GM12878 (cell line): ENCODE measurements around the gene HRH2. TPM values are rescaled to one million over a fixed set of nuclear protein-coding genes. Genes with fewer than 3 reads are reported as not detected.

Source experiments
- ATAC-seq: fragments of 200-7000 bp; cut with Tn5 transposase; 3 replicates; pipeline ENCODE4 v1.9.1; 2020; ENCODE audit warnings: mild to moderate bottlenecking, moderate library complexity
- BruUV-seq: library from RNA; stranded (reverse); fragments of 400-500 nt; replicated peaks from 2 replicates; lab custom pipeline; 2021; lab: Mats Ljungman, UMichigan
- CTCF ChIA-PET: fragments of 300-600 bp; sonication (Branson Sonifier 250); formaldehyde crosslinking; extraction: SDS; loops from one replicate; lab custom pipeline; 2021; ENCODE audit warnings: inconsistent platforms; lab: Yijun Ruan, JAX
- POLR2A ChIA-PET: fragments of 350-600 bp; formaldehyde crosslinking; extraction: SDS; loops from one replicate; lab custom pipeline; 2021; ENCODE audit warnings: inconsistent platforms; lab: Charles Lee
- RAD21 ChIA-PET: fragments of 300-600 bp; sonication (Branson Sonifier 250); formaldehyde crosslinking; loops from one replicate; lab custom pipeline; 2023; ENCODE audit warnings: antibody characterized with exemption; ENCODE audit not compliant: unreplicated experiment; lab: Charles Lee
- SMC1A ChIA-PET: fragments of 300-600 bp; sonication (Branson Sonifier 250); formaldehyde crosslinking; loops from one replicate; lab custom pipeline; 2023; ENCODE audit not compliant: unreplicated experiment, uncharacterized antibody; lab: Charles Lee
- DNase-seq: peaks from one replicate; pipeline ENCODE4 v3.0.0-alpha.2; 2011; ENCODE audit warnings: low read depth, low spot score
- FAIRE-seq: peaks from 3 replicates; lab custom pipeline; 2011; peaks lifted over from hg19 to GRCh38; lab: Jason Lieb, UNC
- H2AFZ ChIP-seq: 2 replicates; pipeline ENCODE4 v1.6.0; 2011; ENCODE audit warnings: low read depth, low read length, control low read depth; ENCODE audit not compliant: control insufficient read depth
- H3K27ac ChIP-seq: 2 replicates; pipeline ENCODE4 v1.5.1; 2011; ENCODE audit warnings: control low read depth; ENCODE audit not compliant: control insufficient read depth, insufficient read depth
- H3K27me3 ChIP-seq, 2 experiments: replicated peaks in 1 of 2; 2 replicates each; pipeline versions ENCODE4 v1.6.0 to v1.6.1; 2011; ENCODE audit warnings: low read length in 1 of 2; ENCODE audit not compliant: control insufficient read depth in 2 of 2, insufficient read depth in 2 of 2
- H3K36me3 ChIP-seq, 2 experiments: 2 replicates each; pipeline ENCODE4 v1.5.1; 2011; ENCODE audit warnings: low read length in 1 of 2; ENCODE audit not compliant: control insufficient read depth in 2 of 2, insufficient read depth in 2 of 2
- H3K4me1 ChIP-seq: 2 replicates; pipeline ENCODE4 v1.6.1; 2011; ENCODE audit warnings: mild to moderate bottlenecking, low read length, moderate library complexity, mixed read lengths; ENCODE audit not compliant: control insufficient read depth, insufficient read depth
- H3K4me2 ChIP-seq: 2 replicates; pipeline ENCODE4 v1.6.0; 2011; ENCODE audit warnings: control low read depth; ENCODE audit not compliant: control insufficient read depth, insufficient read depth
- H3K4me3 ChIP-seq: fragments of 200-600 bp; sonication (generic); 2 replicates; pipeline ENCODE4 v1.5.1; 2016
- H3K79me2 ChIP-seq: 2 replicates; pipeline ENCODE4 v1.6.0; 2011; ENCODE audit warnings: low read length; ENCODE audit not compliant: control insufficient read depth, insufficient read depth
- H3K9ac ChIP-seq: 2 replicates; pipeline ENCODE4 v1.8.0; 2011; ENCODE audit warnings: low read length, control low read depth, mixed read lengths; ENCODE audit not compliant: control insufficient read depth, insufficient read depth
- H3K9me3 ChIP-seq: replicated peaks from 3 replicates; pipeline ENCODE4 v1.5.1; 2011; ENCODE audit warnings: mild to moderate bottlenecking, low read length; ENCODE audit not compliant: control insufficient read depth, insufficient read depth
- H4K20me1 ChIP-seq: 2 replicates; pipeline ENCODE4 v1.6.0; 2011; ENCODE audit not compliant: control insufficient read depth, insufficient read depth
- ATF3 ChIP-seq: IDR thresholded peaks from 2 replicates; pipeline ENCODE4 v1.6.1; 2011; ENCODE audit warnings: low read depth, mild to moderate bottlenecking, low read length, moderate library complexity, borderline replicate concordance; ENCODE audit errors: extremely low read depth
- CHD1 ChIP-seq: IDR thresholded peaks from 2 replicates; pipeline ENCODE4 v1.6.1; 2012; ENCODE audit warnings: low read depth, low read length, improper control_type of control experiment
- JUNB ChIP-seq: IDR thresholded peaks from 2 replicates; pipeline ENCODE4 v1.6.1; 2016; ENCODE audit warnings: antibody characterized with exemption, mild to moderate bottlenecking
- MLLT1 ChIP-seq: fragments of 450-650 bp; IDR thresholded peaks from 2 replicates; pipeline ENCODE4 v1.6.1; 2016; ENCODE audit warnings: mild to moderate bottlenecking
- NFIC ChIP-seq: IDR thresholded peaks from 2 replicates; pipeline ENCODE4 v1.6.1; 2012; ENCODE audit warnings: low read depth, mild to moderate bottlenecking, inconsistent platforms, low read length, moderate library complexity
- NFYB ChIP-seq: IDR thresholded peaks from 2 replicates; pipeline ENCODE4 v1.6.1; 2011; ENCODE audit warnings: low read depth, mild to moderate bottlenecking, low read length, improper control_type of control experiment, moderate library complexity; ENCODE audit not compliant: insufficient read depth
- NR2C2 ChIP-seq: IDR thresholded peaks from 2 replicates; pipeline ENCODE4 v1.6.1; 2011; ENCODE audit warnings: borderline replicate concordance, low read depth; ENCODE audit not compliant: control insufficient read depth, insufficient read length
- POLR2AphosphoS5 ChIP-seq: IDR thresholded peaks from 2 replicates; pipeline ENCODE4 v1.6.1; 2011; ENCODE audit warnings: mild to moderate bottlenecking, low read length, inconsistent platforms
- RAD21 ChIP-seq: IDR thresholded peaks from 2 replicates; pipeline ENCODE4 v1.6.1; 2011; ENCODE audit warnings: mild to moderate bottlenecking, low read depth, low read length, moderate library complexity; ENCODE audit not compliant: insufficient read depth
- RELA ChIP-seq: fragments of 450-650 bp; IDR thresholded peaks from 2 replicates; pipeline ENCODE4 v1.8.0; 2014; ENCODE audit warnings: borderline replicate concordance; ENCODE audit not compliant: partially characterized antibody
- SPI1 ChIP-seq: IDR thresholded peaks from 2 replicates; pipeline ENCODE4 v1.6.1; 2011; ENCODE audit warnings: low read depth, mild to moderate bottlenecking, low read length, moderate library complexity, borderline replicate concordance; ENCODE audit not compliant: insufficient read depth
- SRF ChIP-seq, 2 experiments: IDR thresholded peaks; 2 replicates each; pipeline ENCODE4 v1.6.1; 2011; ENCODE audit warnings: low read depth in 2 of 2, low read length in 2 of 2, mild to moderate bottlenecking in 1 of 2, moderate library complexity in 1 of 2
- TAF1 ChIP-seq: IDR thresholded peaks from 2 replicates; pipeline ENCODE4 v1.6.1; 2011; ENCODE audit warnings: mild to moderate bottlenecking, low read depth, low read length, borderline replicate concordance
- TCF7 ChIP-seq: IDR thresholded peaks from 2 replicates; pipeline ENCODE4 v1.6.1; 2014; ENCODE audit warnings: antibody characterized with exemption, borderline replicate concordance
- YY1 ChIP-seq: IDR thresholded peaks from 2 replicates; pipeline ENCODE4 v1.6.1; 2011; ENCODE audit warnings: low read depth, mild to moderate bottlenecking, low read length
- ZBTB11 ChIP-seq: fragments of 450-650 bp; formaldehyde crosslinking; IDR thresholded peaks from 2 replicates; pipeline ENCODE4 v1.5.0; 2022; ENCODE audit warnings: mild to moderate bottlenecking, missing genetic modification characterization
- WGBS: methylation state at CpG from one replicate; pipeline ENCODE4 v1.1.6; 2016; ENCODE audit warnings: low lambda C conversion rate; ENCODE audit not compliant: insufficient replicate concordance, insufficient coverage; ENCODE audit errors: missing lambda C conversion rate; 5-methylcytosine and 5-hydroxymethylcytosine counted together
- in situ Hi-C: fragments of 300-500 bp; cut with MboI; formaldehyde crosslinking; loops from 9 replicates; pipeline ENCODE4 v1.14.3; 2018; ENCODE audit warnings: mixed read lengths
- intact Hi-C: fragments of 100-400 bp; cut with micrococcal nuclease; formaldehyde crosslinking; loops from one replicate; pipeline ENCODE4 v1.14.2; 2022; ENCODE audit not compliant: unreplicated experiment
- polyA plus RNA-seq, 11 experiments: library from polyadenylated mRNA; depleted of rRNA in 4 of 11; unstranded in 6 of 11; stranded (reverse) in 5 of 11; fragments of >200 nt; fragmentation: Nextera tagmentation in 4 of 11; fragmentation: Illumina TruSeq in 1 of 11; extraction: Ambion mirVana in 4 of 11; extraction: Trizol in 1 of 11; gene quantifications; 1 replicate in 1 of 11; 2 replicates in 10 of 11; pipeline versions ENCODE4 v1.2.1 to v1.2.3, GENCODE V29; 2011 to 2016; ENCODE audit warnings: inconsistent platforms in 2 of 11, missing spikeins in 2 of 11, low read depth in 1 of 11
- total RNA-seq, 4 experiments: library from RNA; depleted of rRNA in 3 of 4; stranded (reverse); fragments of >200 nt in 3 of 4; fragmentation: Illumina TruSeq in 1 of 4; extraction: Trizol in 1 of 4; gene quantifications; 2 replicates each; pipeline versions ENCODE4 v1.2.1 to v1.2.3, GENCODE V29; 2013 to 2021
- TF ChIP-seq, protein P1 (sequence below): IDR thresholded peaks from 2 replicates; pipeline ENCODE4 v1.6.1; 2011; ENCODE audit warnings: mild to moderate bottlenecking, low read depth, low read length, moderate library complexity; ENCODE audit not compliant: insufficient replicate concordance

HRH2 gene
- total and polyA plus RNA-seq, 10 of the 15 experiments (the other 5 are each of a cell fraction or from before 2014, with no cell fraction given): 0.01 to 0.05 (median 0.03) TPM; not detected in 7

DNA sequence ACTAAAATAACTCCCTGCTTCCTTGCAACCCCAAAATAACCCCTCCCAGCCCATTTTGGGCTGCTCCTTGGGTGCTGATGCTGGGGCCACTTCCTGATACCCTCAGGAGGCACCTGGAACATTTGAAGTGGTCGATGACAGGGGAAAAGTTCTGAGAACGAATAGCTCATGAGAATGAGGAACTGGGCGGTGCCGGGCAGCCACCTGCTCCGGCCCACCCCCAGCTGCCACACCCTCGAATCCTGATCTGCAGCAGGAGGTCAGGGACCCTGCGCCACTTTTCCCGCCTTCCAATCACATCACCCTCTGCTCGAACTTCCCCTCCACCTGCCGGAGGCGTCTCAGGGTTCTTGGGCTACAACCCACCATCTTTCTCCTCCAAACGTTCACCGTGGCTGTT lies 19.7 kb downstream of the HRH2 start (continued):
- TF ChIP-seq NR2C2 (no peak), MLLT1 (no peak), ATF3 (no peak), NFIC (no peak), POLR2AphosphoS5 (no peak), TAF1 (no peak)
- TF ChIP-seq, protein P1, sequence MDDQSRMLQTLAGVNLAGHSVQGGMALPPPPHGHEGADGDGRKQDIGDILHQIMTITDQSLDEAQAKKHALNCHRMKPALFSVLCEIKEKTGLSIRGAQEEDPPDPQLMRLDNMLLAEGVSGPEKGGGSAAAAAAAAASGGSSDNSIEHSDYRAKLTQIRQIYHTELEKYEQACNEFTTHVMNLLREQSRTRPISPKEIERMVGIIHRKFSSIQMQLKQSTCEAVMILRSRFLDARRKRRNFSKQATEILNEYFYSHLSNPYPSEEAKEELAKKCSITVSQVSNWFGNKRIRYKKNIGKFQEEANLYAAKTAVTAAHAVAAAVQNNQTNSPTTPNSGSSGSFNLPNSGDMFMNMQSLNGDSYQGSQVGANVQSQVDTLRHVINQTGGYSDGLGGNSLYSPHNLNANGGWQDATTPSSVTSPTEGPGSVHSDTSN: no peak

- no peak overlapping the region for H3K9ac ChIP-seq
- no peak overlapping the region for H3K4me3 ChIP-seq
- SMC1A ChIA-PET: no interaction called here
- RAD21 ChIA-PET: no interaction called here
- 70% methylated on average over 10 of the region's 10 CpGs for WGBS
- in situ Hi-C loops: no loop called here
- no peaks in the 10 kb centered on the region for H4K20me1 ChIP-seq
- CTCF ChIA-PET: no interaction called here
- H3K79me2 ChIP-seq: no peaks in the 10 kb centered on the region
- H3K9me3 ChIP-seq: no peaks in the 10 kb centered on the region
- no peak overlapping the region for H2AFZ ChIP-seq
- intact Hi-C loops: no loop called here
- no peaks in the 10 kb centered on the region for H3K36me3 ChIP-seq
- no peak overlapping the region for H3K4me2 ChIP-seq
- DNase-seq (no peak), ATAC-seq (no peak), FAIRE-seq (no peak)
- POLR2A ChIA-PET: no interaction called here
- TF ChIP-seq RAD21 (no peak), NFYB (no peak), JUNB (no peak), RELA (no peak), SPI1 (no peak), SRF (IDR thresholded peaks at IDR 0.05; ENCODE audit: low read depth in 2 of 2, low read length in 2 of 2) (no peak), TCF7 (no peak), ZBTB11 (no peak), YY1 (no peak), CHD1 (no peak)
- no peaks in the 10 kb centered on the region for H3K4me1 ChIP-seq
- BruUV-seq: no TSS peak
- H3K27ac ChIP-seq: no peak overlapping the region
- H3K27me3 ChIP-seq: peaks cover 0 to 3% of the 10 kb centered on the region in 2 experiments; a peak in 2 of 4 replicates
Observed at GRCh38 chr5:175678074-175678473, 20.2 kb downstream of the HRH2 start.
